K562 (cell line): ENCODE results near the gene UQCR11. TPM values are rescaled to one million over a fixed set of nuclear protein-coding genes. Genes with fewer than 3 reads are reported as not detected.

Source experiments
- ATAC-seq: fragments of 200-7000 bp; cut with Tn5 transposase; 3 replicates; pipeline ENCODE4 v1.9.1; 2020; ENCODE audit warnings: moderate library complexity
- BruUV-seq: library from RNA; stranded (reverse); fragments of 400-500 nt; replicated peaks from 2 replicates; lab custom pipeline; 2021; lab: Mats Ljungman, UMichigan
- CTCF ChIA-PET: fragments of 300-600 bp; formaldehyde crosslinking; extraction: SDS; loops from one replicate; lab custom pipeline; 2021; ENCODE audit warnings: low intra/inter-chr PET ratio; lab: Yijun Ruan, JAX
- POLR2A ChIA-PET: fragments of 300-600, 350-650 bp; sonication (Branson Sonifier 250); formaldehyde crosslinking; extraction: SDS; loops from one replicate; lab custom pipeline; 2021; ENCODE audit warnings: antibody characterized with exemption, inconsistent platforms; lab: Yijun Ruan, JAX
- DNase-seq, 4 experiments: peaks; one replicate each; pipeline versions ENCODE4 v3.0.0 to v3.0.0-alpha.2; 2011 to 2018; ENCODE audit warnings: low spot score in 3 of 4, mixed read lengths in 3 of 4; ENCODE audit errors: extremely low read depth in 1 of 4
- FAIRE-seq: peaks from 2 replicates; lab custom pipeline; 2011; peaks lifted over from hg19 to GRCh38; lab: Jason Lieb, UNC
- H2AFZ ChIP-seq: 2 replicates; pipeline ENCODE4 v1.6.0; 2011; ENCODE audit warnings: low read depth, low read length, control low read depth, inconsistent platforms
- H3K27ac ChIP-seq: fragments of 200-600 bp; 3 replicates; pipeline ENCODE4 v1.8.0; 2011; ENCODE audit warnings: low read depth, mild to moderate bottlenecking, control low read depth, inconsistent platforms, low read length, moderate library complexity, mixed read lengths; ENCODE audit errors: extremely low read depth
- H3K27me3 ChIP-seq, 2 experiments: fragments of 300-600 bp in 1 of 2; 2 replicates in 1 of 2; 3 replicates in 1 of 2; pipeline versions ENCODE4 v1.6.0 to v1.8.0; 2011; ENCODE audit warnings: inconsistent platforms in 2 of 2, low read length in 2 of 2, mild to moderate bottlenecking in 1 of 2, mixed read lengths in 1 of 2, moderate library complexity in 1 of 2; ENCODE audit not compliant: control insufficient read depth in 2 of 2, insufficient read depth in 2 of 2
- H3K36me3 ChIP-seq: fragments of 300-600 bp; 3 replicates; pipeline ENCODE4 v1.8.0; 2011; ENCODE audit warnings: mild to moderate bottlenecking, low read length, inconsistent platforms; ENCODE audit not compliant: control insufficient read depth, insufficient read depth
- H3K4me1 ChIP-seq, 2 experiments: fragments of 200-600 bp in 1 of 2; replicated peaks in 1 of 2; 2 replicates in 1 of 2; 3 replicates in 1 of 2; pipeline versions ENCODE4 v1.5.1 to v1.8.0; 2011; ENCODE audit warnings: inconsistent platforms in 2 of 2, low read length in 2 of 2, mild to moderate bottlenecking in 1 of 2, mixed read lengths in 1 of 2, moderate library complexity in 1 of 2; ENCODE audit not compliant: control insufficient read depth in 2 of 2, insufficient read depth in 2 of 2
- H3K4me2 ChIP-seq: 2 replicates; pipeline ENCODE4 v1.6.1; 2011; ENCODE audit warnings: low read length, control low read depth, inconsistent platforms, mixed read lengths; ENCODE audit not compliant: insufficient read depth
- H3K4me3 ChIP-seq: fragments of 200-600 bp; sonication (generic), shearing (Covaris generic); 2 replicates; pipeline ENCODE4 v1.5.1; 2016; ENCODE audit warnings: control low read depth, inconsistent platforms
- H3K79me2 ChIP-seq: fragments of 200-600 bp; 3 replicates; pipeline ENCODE4 v1.8.0; 2011; ENCODE audit warnings: low read length, inconsistent platforms; ENCODE audit not compliant: control insufficient read depth, insufficient read depth
- H3K9ac ChIP-seq, 2 experiments: 2 replicates each; pipeline versions ENCODE4 v1.6.0 to v1.6.1; 2011; ENCODE audit warnings: low read depth in 2 of 2, low read length in 2 of 2, control low read depth in 1 of 2, inconsistent platforms in 1 of 2, mild to moderate bottlenecking in 1 of 2, mixed read lengths in 1 of 2; ENCODE audit not compliant: insufficient read depth in 1 of 2
- H3K9me1 ChIP-seq: one replicate; pipeline ENCODE4 v1.6.0; 2011; ENCODE audit warnings: inconsistent platforms, mild to moderate bottlenecking, low read length, moderate library complexity; ENCODE audit not compliant: control insufficient read depth, insufficient read depth
- H3K9me3 ChIP-seq: replicated peaks from 2 replicates; pipeline ENCODE4 v1.5.1; 2011; ENCODE audit warnings: low read depth, low read length, inconsistent platforms; ENCODE audit not compliant: control insufficient read depth, insufficient read depth
- H4K20me1 ChIP-seq: replicated peaks from 2 replicates; pipeline ENCODE4 v1.6.1; 2011; ENCODE audit warnings: low read length, inconsistent platforms, mixed read lengths; ENCODE audit not compliant: control insufficient read depth, insufficient read depth
- CBFA2T3 ChIP-seq: fragments of 450-650 bp; IDR thresholded peaks from 2 replicates; pipeline ENCODE4 v1.6.1; 2017
- HMGN3 ChIP-seq: IDR thresholded peaks from 2 replicates; pipeline ENCODE4 v1.6.1; 2011; ENCODE audit warnings: borderline replicate concordance, low read depth, mild to moderate bottlenecking, mixed read lengths, low read length; ENCODE audit not compliant: insufficient read length; ENCODE audit errors: extremely low read depth
- MNT ChIP-seq, 2 experiments: fragments of 450-650 bp; conservative IDR thresholded peaks; 2 replicates each; pipeline ENCODE4 v1.6.1; 2017; ENCODE audit warnings: mild to moderate bottlenecking in 2 of 2, moderate library complexity in 2 of 2
- SP2 ChIP-seq: IDR thresholded peaks from 2 replicates; pipeline ENCODE4 v1.6.1; 2011; ENCODE audit warnings: mild to moderate bottlenecking, low read depth, low read length, moderate library complexity; ENCODE audit not compliant: poor library complexity, severe bottlenecking; ENCODE audit errors: extremely low read depth
- ZBTB33 ChIP-seq: sonication (generic); formaldehyde crosslinking; IDR thresholded peaks from 2 replicates; pipeline ENCODE4 v1.8.1; 2023; ENCODE audit warnings: mild to moderate bottlenecking, missing genetic modification reagents
- WGBS: fragments of 100-300 bp; shearing (Covaris generic); methylation state at CpG from one replicate; pipeline ENCODE4 v1.1.6; 2016; ENCODE audit warnings: low coverage, mixed read lengths; ENCODE audit not compliant: insufficient coverage; ENCODE audit errors: missing lambda C conversion rate; 5-methylcytosine and 5-hydroxymethylcytosine counted together
- in situ Hi-C: fragments of 300-500 bp; cut with MboI; formaldehyde crosslinking; loops from 4 replicates; pipeline ENCODE4 v1.15.0; 2018; ENCODE audit warnings: inconsistent platforms, mixed read lengths
- intact Hi-C: fragments of 100-400 bp; cut with micrococcal nuclease; formaldehyde crosslinking; loops from 2 replicates; pipeline ENCODE4 v1.14.2; 2022
- polyA plus RNA-seq, 8 experiments: library from polyadenylated mRNA; depleted of rRNA in 4 of 8; stranded (reverse) in 5 of 8; unstranded in 3 of 8; fragments of >200 nt; fragmentation: Nextera tagmentation in 2 of 8; fragmentation: Illumina TruSeq in 1 of 8; extraction: Ambion mirVana in 2 of 8; extraction: Trizol in 1 of 8; gene quantifications; 2 replicates each; pipeline versions ENCODE4 v1.2.1 to v1.2.3, GENCODE V29; 2011 to 2014; ENCODE audit warnings: inconsistent platforms in 1 of 8, missing spikeins in 1 of 8
- total RNA-seq, 7 experiments: library from RNA; depleted of rRNA in 6 of 7; stranded (reverse); fragments of >200 nt in 6 of 7; fragmentation: Illumina TruSeq in 2 of 7; extraction: Trizol in 2 of 7; gene quantifications; 2 replicates each; pipeline versions ENCODE4 v1.2.1 to v1.2.3, GENCODE V29; 2011 to 2021; ENCODE audit warnings: low replicate concordance in 1 of 7

Gene UQCR11
- total and polyA plus RNA-seq, 9 of the 15 experiments (the other 6 are each of a cell fraction or from before 2014, with no cell fraction given): 57.6 to 394 (median 259) TPM

- no peak overlapping the region for H2AFZ ChIP-seq
- no peaks in the 10 kb centered on the region for H3K27me3 ChIP-seq
- DNase-seq (peak in 1 of 4 experiments; percentile 21), ATAC-seq (no peak), FAIRE-seq (no peak)
- peaks cover 85% of the 10 kb centered on the region; the same call in 2 of the 3 replicates for H3K36me3 ChIP-seq
- no TSS peak for BruUV-seq
- H3K9ac ChIP-seq: peak overlapping the region in 1 of 2 experiments; percentile 73; a peak in 1 of 4 replicates
- CTCF ChIA-PET: no interaction called here
- TF ChIP-seq ZBTB33 (CRISPR knock-in tag): peak; percentile 86; the same call in 1 of the 2 replicates
- 0 out of 2 replicates have a peak, but pooled peaks have one; percentile 5 for TF ChIP-seq CBFA2T3
- TF ChIP-seq SP2: no peak
- no peak for TF ChIP-seq HMGN3
- TF ChIP-seq MNT (conservative IDR thresholded peaks at IDR 0.05): no peak
- no peaks in the 10 kb centered on the region; the same call in 1 of the 2 replicates for H4K20me1 ChIP-seq
- H3K9me3 ChIP-seq: no peaks in the 10 kb centered on the region
- in situ Hi-C loops: no loop called here
- no peak overlapping the region for H3K4me2 ChIP-seq
- 86% methylated on average over 21 of the region's 29 CpGs for WGBS
- intact Hi-C loops: no loop called here
- H3K4me3 ChIP-seq: no peak overlapping the region
- H3K27ac ChIP-seq: no peak overlapping the region
- no peaks in the 10 kb centered on the region for H3K9me1 ChIP-seq
- peaks cover 62% of the 10 kb centered on the region for H3K79me2 ChIP-seq
- POLR2A ChIA-PET: interaction anchor here (0.7 kb wide), 1 partner anchor 12 kb away, joined by 4 read pairs; no protein-coding TSS in a partner anchor
- peaks cover 0 to 74% of the 10 kb centered on the region in 2 experiments; a peak in 3 of 5 replicates for H3K4me1 ChIP-seq
These were observed 41.6 kb upstream of the UQCR11 start for GRCh38 chr19:1646659-1647453.
